ENCODE data around the gene RNF166.
A peak's percentile ranks its signal among the peaks of the same experiment; 100 is the strongest.
"Not testable (repeated sequence)": the region's sequence is repeated elsewhere in the genome, so short reads cannot be mapped to it uniquely, and the experiment has no call there.

RNF166 gene

GRCh38 chr16:88669980-88670379 is 36.2 kb downstream of the RNF166 start:
- DNase-seq: no peak

- not testable (repeated sequence) for DNase-seq
Measured at GRCh38 chr16:88669493-88669892, 36.7 kb downstream of the RNF166 start.

GRCh38 chr16:88667461-88667860 is 38.7 kb downstream of the RNF166 start:
- DNase-seq: no peak

GRCh38 chr16:88665570-88665969 is 40.6 kb downstream of the RNF166 start:
- DNase-seq: no peak

GRCh38 chr16:88665148-88665547 is 41.1 kb downstream of the RNF166 start:
- no peak for DNase-seq

- peak; percentile 97 for DNase-seq
Measured at GRCh38 chr16:88662843-88663606, 43.2 kb downstream of the RNF166 start, which contains the start of gene MVD. TSS of gene MVD (minus strand) at chr16:88663091. CDS start at chr16:88663080, 11 bp downstream.

GRCh38 chr16:88662222-88662842 is 43.9 kb downstream of the RNF166 start:
- no peak for DNase-seq

- DNase-seq: no peak
Measured at GRCh38 chr16:88661468-88661867, 44.7 kb downstream of the RNF166 start.

- no peak for DNase-seq
Measured at GRCh38 chr16:88659160-88659559, 47.0 kb downstream of the RNF166 start.

- DNase-seq: no peak
Measured at GRCh38 chr16:88658714-88659113, 47.5 kb downstream of the RNF166 start.

GRCh38 chr16:88657371-88657770 is 48.8 kb downstream of the RNF166 start:
- DNase-seq: no peak

- no peak for DNase-seq
Measured at GRCh38 chr16:88656291-88656980, 49.8 kb downstream of the RNF166 start.

- DNase-seq: no peak
Measured at GRCh38 chr16:88655733-88656281, 50.4 kb downstream of the RNF166 start.

GRCh38 chr16:88655053-88655732 is 51.0 kb downstream of the RNF166 start:
- no peak for DNase-seq

- DNase-seq: no peak
Measured at GRCh38 chr16:88654363-88655052, 51.7 kb downstream of the RNF166 start.

GRCh38 chr16:88653596-88654362 is 52.4 kb downstream of the RNF166 start:
- DNase-seq: no peak

- no peak for DNase-seq
Measured at GRCh38 chr16:88653101-88653500, 53.1 kb downstream of the RNF166 start.

GRCh38 chr16:88652762-88653063 is 53.5 kb downstream of the RNF166 start:
- DNase-seq: no peak

- DNase-seq: no peak
Measured at GRCh38 chr16:88651989-88652761, 54.0 kb downstream of the RNF166 start.

GRCh38 chr16:88651276-88651988 is 54.8 kb downstream of the RNF166 start:
- no peak for DNase-seq
